GM18868 (cell line): Measurements from ENCODE around the gene NAALADL2.
A peak's percentile ranks its signal among the peaks of the same experiment; 100 is the strongest.
"Not testable (repeated sequence)": the region's sequence is repeated elsewhere in the genome, so short reads cannot be mapped to it uniquely, and the experiment has no call there.

ENCODE experiments used
- ATAC-seq: cut with Tn5 transposase; IDR thresholded peaks from one replicate; pipeline ENCODE4 v1.9.1; 2021; ENCODE audit warnings: mild to moderate bottlenecking, moderate library complexity; ENCODE audit not compliant: unreplicated experiment

The NAALADL2 gene

DNA sequence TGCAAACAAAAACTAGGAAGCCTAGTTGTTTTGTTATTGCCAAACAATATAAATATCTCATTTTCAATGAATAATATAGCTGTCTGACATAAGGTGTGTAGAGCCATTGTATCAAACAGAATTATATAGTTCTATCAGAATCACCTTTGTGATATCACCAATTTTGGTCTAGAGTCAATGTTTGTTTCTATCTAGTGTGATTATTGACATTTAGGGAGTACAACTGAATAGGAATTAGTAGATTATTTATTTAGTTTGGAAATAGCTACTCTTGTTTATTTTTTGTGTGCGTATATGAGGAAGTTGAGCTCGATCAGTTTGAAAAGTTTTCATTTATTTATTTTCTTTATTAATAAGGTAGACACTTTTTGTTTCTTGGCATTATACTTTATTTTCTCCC is 389.7 kb downstream of the NAALADL2 start:
- ATAC-seq: no peak

DNA sequence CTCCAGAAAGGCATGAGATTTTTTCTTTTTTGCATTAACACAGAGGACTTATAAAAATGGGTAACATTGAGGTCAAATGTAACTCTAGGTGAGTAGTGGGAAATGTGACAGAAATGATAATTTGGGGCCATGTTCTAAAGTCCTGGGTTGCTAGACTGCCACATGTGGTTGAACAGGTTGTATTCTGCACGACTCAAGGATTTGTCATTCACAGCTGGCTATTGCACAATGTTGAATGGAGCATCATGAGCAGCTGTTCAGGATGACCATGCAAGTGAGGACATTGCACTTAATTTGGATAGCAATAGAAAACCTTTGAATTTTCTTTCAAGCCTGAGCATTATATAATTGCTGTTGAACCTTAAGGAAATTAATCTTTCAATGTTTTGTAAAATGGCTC is 396.6 kb downstream of the NAALADL2 start:
- ATAC-seq: no peak

DNA sequence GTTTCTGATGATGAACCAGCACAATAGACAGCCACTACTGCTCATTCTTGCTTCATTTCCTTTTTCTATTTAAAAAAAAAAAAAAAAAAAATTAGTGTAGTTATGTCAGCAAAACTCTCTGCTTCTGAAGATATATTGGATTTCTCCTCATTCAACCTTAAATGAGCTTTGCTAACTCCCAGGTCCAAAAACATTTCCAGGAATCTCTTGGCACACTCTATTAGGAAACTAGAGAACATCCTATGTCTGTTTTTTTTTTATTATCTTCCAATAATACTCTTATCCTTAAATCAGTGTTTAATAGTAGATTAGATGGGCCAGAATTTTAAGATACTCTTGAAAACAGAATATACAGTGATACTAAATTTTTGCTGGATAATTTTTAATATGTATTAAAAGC is 398.0 kb downstream of the NAALADL2 start:
- ATAC-seq: no peak

DNA sequence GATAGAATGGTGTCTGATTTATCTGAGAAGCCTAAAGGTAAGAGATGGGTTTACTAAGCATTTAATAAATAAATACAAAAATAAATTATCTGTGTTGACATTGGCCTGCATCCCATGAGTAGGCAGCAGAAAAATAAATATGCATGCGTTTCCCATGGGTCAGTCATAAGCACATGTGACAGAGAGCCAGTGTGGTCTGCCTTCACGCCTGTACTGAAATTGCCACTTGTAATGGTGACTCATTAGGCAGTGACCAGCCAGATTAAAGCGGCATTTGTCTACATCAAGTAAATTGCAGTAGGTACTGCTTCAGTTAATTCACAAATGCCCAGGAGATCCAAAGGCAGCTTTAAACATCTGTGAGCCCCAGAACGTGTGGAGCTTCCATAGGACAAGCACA is 399.6 kb downstream of the NAALADL2 start:
- no peak for ATAC-seq

DNA sequence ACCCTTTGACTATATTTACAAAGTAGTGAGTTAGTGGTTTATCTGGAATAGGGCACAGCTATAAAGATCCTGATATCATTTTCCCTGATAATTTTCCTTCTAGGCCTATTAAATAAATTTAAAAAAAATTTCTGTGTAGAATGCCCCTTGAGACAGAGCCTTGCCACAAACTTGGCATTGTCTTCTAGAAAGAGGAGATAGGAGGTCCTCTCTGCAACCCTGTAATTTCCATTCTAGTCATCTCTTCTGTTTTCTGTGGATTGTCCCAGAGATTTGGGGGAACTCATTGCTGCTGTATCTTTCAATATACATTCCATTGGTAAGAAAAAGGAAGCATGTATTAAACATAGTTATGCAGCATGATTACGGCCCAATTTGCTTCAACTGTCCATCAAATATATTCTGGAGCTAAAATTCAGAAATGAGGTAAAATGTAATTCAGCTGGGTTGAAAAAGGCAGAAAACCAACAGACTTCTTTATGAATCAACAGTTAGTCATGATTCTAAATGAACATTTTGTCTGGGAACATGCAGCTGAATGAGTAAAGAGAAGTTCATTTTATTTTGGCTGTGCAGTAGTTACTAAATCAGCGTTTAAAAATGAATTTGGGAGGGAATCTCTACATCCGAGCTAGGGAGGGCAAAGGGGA is 401.1 kb downstream of the NAALADL2 start:
- no peak for ATAC-seq

DNA sequence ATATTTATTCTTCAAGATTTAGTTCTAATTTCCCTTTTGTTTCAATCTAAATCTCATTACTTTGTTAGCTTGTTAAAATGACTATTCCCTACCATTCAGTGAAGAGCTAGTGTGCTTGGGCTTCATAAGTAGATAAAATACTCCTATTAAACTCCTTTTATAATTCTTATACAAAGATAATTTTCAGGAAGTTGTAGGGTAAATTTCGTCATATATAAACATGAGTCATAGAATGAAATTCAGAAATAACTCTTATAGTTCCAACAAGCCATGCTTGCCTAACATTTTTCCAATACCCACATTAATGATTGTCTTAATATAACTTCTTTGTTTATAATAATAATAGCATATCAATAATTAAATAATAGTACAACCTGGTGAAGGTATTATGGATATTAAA is 407.3 kb downstream of the NAALADL2 start:
- no peak for ATAC-seq

DNA sequence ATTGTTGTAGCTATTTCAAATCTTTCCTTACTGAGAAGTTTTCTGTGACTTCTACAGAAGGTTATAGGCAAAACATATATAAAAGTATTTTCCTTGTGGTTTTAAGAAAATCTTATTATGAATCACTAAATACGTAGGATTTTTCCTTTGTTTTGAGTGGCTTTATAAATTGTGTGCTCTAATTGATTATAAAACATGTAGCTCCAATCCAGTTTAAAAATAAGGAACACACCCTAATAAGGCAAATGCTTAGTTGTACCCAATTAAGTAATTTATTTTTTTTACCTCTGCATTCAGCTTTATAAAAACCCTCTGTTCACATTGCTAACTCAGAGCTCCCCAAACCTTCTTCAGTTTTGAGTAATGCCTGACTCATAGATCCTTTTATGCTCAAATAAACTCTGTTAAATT is 408.0 kb downstream of the NAALADL2 start:
- peak; percentile 47 for ATAC-seq

DNA sequence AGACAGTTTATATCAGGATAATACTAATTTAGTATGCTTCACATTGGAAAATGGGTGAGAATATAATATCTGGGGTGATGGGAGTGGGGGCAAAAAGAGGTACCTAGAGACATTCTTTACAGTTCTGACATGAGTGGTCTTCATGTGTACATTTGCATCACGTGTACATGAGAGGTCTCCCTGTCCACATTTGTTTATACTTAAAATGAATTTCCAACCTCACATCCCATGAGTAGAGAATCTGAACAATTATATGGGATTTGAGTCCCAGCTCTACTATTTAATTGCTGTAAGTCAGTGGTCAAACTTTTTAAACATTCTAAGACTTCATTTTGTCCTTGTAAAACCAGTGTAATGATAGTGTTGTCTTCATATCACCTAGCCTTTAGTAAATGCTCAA is 408.4 kb downstream of the NAALADL2 start:
- peak; percentile 42 for ATAC-seq

DNA sequence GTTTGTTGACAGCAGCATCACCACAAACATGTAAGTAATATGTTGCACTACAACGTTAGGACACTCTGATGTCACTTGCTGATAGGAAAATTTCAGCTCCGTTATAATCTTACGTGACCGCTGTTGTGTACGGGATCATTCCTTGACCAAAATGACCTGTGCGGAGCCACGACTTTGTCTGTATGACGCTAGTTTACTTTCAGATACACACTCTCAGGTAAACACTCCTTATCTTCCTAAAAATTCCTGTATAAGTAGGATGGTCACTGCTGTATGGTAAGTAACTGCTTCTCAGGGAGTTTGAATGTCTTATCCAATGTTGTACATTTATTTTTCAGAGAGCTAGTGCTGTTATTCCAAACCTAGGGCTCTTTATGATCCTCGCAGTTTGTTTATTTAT is 410.3 kb downstream of the NAALADL2 start:
- ATAC-seq: no peak

DNA sequence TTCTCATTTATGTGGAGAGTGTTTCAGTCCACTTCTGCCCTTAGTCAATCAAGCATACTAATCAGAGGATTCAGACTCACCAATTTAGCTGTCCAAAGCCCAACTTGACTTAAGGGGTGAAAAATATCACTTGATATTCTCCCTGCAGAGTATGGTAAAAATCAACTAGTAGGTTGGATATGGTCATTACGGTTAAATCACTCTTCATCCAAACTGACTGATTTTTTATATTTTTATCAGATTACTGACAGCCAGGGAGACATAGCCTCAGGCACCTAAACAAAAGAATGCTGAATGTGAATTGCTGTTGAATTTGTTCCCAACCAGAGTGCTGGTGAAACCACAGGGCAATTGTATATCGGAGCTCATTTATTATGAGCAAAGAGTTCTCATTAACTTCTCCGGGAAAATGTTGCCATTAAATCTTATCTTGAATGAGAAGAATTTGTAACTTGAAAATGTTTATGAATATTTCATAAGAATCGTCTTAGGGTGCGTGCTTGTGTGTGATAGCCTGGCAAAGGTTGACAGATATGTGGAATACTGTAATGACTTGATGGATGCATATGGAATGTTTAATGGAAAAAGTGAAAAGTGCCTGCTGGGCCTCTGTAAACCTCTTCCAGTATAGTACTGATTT is 411.2 kb downstream of the NAALADL2 start:
- ATAC-seq: no peak

DNA sequence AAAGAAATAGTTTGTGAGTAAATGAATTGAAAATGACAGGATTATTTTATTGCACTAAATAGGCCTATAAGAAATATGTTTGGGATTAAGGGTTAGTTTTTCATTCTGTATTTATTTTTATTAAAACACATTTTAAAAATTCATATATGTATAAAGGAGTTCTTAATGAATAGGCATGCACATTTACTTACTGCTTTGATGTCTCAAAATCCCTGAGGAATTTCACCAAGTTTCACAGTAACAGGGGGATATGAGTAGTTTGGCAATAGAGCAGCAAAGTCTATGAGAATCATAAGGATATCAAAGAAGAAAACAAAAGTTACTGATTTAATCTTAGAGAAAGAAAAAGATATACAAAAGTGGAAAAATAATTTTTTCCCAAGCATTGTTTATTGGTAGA is 411.7 kb downstream of the NAALADL2 start:
- ATAC-seq: no peak

DNA sequence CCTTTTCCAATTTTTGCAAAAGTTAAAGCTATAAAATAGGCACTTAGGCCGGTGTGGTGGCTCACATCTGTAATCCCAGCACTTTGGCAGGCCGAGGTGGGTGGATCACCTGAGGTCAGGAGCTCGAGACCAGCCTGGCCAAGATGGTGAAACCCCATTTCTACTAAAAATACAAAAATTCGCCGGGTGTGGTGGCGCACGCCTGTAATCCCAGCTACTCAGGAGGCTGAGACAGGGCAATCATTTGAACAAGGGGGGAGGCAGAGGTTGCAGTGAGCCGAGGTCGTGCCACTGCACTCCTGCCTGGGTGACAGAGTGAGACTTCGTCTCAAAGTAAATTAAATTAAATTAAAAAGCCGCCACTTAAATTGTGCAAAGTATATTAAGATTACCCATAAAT is 412.3 kb downstream of the NAALADL2 start:
- ATAC-seq: not testable (repeated sequence)

DNA sequence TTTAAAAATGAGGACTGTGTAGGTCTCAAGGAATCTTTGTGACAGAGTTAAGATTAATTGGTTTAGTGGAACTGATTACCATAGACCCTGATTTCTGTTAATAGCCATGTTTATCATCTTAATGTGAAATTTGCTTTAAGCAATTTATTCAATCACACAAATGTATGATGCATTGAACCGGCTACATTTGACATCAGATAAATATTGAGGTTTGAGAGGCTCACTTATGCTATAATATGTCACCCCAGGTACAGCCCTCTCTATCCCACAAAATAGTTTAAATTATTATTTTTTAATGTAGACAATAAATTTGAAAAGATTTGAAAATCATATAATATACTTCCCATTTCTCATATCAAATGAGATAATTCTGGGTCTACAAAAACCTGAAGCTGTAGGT is 413.3 kb downstream of the NAALADL2 start:
- no peak for ATAC-seq

DNA sequence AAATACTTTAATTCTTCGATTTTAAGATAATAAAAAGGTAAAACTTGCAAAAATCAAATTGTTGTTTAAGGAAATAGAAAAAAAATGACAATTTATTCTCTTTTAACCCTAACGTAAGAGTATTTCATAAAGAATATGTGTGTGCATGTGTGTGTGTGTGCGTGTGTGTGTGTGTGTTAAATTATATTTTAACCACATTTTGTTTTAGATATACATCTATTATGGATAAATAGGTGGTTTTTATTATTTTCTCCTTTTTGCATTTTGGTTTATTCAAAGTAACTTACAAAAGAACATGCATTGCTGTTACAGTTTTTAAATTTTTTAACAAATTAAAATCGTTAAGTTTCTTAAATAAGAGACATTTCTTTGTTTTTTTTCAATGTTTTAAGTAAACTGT is 414.4 kb downstream of the NAALADL2 start:
- no peak for ATAC-seq

DNA sequence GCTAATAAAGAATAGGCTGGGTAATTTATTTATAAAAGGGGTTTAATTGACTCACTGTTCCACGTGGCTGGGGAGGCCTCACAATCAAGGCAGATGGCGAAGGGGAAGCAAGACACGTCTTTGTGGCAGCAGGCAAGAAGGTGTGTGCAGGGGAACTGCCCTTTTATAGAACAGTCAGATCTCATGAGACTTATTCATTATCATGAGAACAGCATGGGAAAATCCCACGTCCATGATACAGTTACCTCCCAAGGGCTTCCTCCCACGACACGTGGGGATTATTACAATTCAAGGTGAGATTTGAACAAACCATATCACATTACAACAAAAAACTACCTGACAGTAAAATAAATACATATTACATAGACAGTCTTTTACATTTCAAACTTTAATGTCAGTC is 414.9 kb downstream of the NAALADL2 start:
- peak; percentile 75 for ATAC-seq

DNA sequence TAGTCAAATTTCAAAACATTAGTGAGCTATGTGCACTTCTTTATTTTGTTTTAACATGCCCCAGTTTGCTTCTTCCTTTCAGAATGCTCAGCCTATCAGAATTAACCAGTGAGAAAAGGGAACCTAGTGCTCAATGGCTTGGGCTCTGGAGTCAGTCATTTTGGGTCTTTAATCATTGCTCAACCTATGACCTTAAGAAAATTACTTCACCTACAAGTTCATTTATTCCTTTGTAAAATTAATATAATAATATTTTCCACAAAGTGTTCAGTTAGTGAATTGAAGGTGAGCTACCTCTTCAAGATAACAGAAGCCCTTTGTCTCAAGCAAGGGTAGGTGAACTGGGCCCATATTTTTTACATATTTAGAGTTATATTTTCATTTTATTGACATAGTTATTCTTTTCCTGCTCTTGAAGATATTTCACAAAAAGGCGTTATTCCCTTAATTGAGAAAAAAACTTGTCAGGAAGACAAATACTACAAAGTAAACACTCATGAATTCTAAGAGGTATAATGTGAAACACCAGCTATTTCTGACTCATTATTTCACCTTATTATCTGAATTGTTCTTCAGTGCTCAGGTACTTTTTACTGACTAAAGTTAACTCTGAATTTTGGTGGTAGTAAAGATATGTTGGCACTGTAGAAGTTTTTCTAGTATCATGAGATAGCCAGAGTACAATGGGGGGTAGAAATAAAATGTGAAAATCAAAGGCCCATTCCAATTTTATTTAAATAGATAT is 415.5 kb downstream of the NAALADL2 start:
- ATAC-seq: peak; percentile 68

DNA sequence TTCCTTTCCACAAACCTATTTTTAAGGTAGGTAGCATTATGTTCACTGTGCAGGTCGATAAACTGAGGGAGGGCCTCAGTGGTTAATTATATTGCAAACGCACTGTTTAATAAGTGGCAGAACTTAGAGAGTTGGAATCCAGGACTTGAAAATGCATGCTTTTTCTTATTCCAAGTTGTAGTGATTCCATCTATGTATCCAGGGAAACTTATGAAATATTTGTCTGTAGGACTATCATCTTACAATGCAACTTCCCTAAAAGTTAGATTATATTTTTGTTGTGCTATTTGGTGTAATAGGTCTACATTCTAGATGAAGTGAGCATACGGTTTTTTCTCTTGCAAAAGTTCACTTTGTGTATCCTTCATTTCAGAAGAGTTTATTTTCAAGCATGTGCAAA is 419.5 kb downstream of the NAALADL2 start:
- ATAC-seq: no peak

DNA sequence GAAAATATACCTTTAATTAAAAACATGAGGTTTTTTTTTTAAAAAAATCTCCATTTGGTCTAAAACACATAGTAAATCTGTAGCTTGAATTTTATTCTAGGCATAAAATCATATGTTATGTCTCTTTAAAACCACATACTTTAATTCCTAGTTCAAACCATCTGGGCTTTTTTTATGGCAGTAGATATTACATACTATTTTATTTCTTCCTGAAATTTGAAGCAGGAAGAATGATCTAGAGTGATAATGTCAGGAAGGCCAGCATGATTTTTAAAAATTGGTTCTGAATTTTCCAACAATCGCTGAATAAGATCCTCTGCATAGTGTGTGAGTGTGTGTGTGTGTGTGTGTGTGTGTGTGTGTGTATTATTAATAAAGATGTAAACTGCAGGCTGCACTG is 420.3 kb downstream of the NAALADL2 start:
- no peak for ATAC-seq

DNA sequence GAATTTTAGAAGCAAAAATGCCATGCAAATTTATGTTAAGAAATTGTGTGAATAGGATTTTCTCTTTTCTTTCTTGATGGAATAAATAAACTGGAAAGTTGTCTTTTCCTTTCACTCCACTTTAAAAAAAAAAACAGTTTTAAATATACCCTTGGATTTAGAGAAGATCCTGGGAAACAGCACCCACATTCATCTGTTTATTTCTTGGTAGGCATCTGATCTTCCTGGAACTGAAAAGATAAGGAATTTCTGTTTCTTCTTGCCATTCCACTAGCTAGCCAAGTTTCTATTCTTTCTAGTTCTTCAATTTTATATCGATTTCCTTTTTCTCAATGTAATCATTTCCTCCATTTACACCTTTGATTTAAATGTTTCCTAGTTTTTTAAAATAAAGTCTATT is 420.8 kb downstream of the NAALADL2 start:
- no peak for ATAC-seq

DNA sequence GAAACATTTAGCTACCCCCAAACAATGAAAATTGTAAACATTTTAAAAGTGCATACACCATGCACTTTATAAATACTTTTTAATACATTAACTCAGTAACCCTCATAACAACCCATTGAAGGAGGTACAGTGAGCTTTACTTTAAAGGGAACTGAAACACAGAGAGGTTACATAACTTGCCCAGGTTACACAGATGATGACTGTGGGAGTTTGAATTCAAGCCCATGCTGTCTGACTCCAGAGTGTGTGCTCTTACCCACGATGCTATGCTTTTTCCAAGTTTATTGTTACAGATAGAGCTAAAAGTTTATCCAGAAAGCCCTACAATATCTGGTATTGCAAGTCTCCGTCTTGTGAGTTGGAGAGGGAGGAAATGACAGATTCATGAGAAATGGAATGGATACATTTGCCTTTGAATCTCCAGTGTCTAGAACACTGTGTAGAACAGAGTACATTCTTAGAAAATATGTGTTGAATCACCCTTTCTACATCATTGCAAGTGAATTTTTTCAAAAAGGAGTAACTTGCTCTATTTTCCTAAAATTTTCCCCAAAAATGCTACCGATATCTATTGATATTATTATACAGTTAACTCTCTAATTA is 428.3 kb downstream of the NAALADL2 start:
- peak; percentile 100 for ATAC-seq

DNA sequence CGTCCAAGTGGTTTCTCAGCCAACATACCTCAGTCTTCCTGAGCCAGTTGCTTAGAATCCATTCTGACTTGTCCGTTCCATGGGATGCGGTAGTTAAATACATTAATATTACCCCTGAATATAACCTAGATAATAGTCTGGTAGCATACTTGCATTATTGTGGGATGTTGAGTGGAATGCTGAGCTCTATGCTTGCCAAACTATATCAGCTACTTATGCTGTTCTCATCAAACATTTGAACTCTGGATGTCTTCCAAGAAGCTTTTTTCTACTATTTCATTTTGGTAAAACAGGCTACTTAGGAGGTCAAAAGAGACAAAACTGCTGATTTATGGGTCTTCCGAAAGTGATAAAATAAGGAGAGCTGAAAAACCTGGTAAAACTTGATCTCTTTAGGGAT is 429.5 kb downstream of the NAALADL2 start:
- ATAC-seq: no peak

DNA sequence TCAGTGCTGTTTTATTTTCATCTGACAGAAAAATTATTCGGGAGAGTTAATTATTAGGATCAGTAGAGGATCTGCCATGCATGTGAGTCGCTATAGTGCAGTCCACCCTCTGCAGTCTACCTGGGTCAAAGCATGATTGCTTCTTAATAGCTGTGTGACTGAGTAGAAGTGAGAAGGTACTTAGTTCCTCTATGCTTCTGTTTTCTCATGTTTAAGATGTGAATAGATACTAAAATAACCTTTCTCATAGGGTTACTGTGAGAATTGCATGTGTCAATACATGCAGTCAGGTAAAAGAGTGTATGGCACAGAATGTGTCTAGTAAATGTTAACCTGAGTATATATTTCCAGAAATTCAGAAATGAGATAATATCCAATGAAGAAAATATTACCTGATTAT is 435.7 kb downstream of the NAALADL2 start:
- peak; percentile 86 for ATAC-seq
